Effector CD8-positive, alpha-beta T cell (primary cell): Measurements from ENCODE around the gene SARM1.
A peak's percentile ranks its signal among the peaks of the same experiment; 100 is the strongest.
"Not testable (repeated sequence)": the region's sequence is repeated elsewhere in the genome, so short reads cannot be mapped to it uniquely, and the experiment has no call there.

ENCODE experiments used
- DNase-seq: peaks from one replicate; lab custom pipeline; 2025; lab: John Stamatoyannopoulos, UW
- total RNA-seq, 4 experiments: gene quantifications; one replicate each; lab custom pipeline; 2026; lab: John Stamatoyannopoulos, UW

The SARM1 gene
- 42.6 to 70.7 (median 68.9) reads per million in 4 experiments for total RNA-seq

GRCh38 chr17:28371245-28372202 lies at the start of gene SARM1:
Gene SARM1, plus strand, starts transcription at chr17:28371694. Its CDS starts 339 bp downstream, at chr17:28372033.
- peak; percentile 72 for DNase-seq

DNA sequence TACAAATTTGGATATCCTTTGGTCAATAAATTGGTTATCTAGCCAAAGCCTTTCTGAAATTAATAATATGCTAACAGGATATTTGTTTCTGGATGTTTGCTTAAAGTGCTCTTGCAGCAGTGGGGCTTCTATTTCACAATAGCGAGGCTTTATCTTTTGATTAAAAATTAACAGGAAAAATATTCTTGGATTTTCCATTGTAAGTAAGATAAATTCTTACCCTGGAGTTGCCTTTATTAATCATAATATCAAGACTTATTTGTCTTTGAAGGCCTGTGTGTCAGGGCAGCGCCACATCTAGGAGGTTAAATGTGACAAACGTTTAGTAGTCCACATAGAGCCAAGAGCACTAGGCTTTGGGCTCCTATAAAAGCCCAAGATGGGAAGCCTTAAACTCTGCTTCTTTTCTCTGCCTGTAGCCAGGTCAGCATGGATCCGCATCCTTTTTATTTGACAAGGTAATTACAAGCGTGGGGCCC lies 47.2 kb upstream of the SARM1 start:
- no peak for DNase-seq

GRCh38 chr17:28324781-28325180 lies 46.7 kb upstream of the SARM1 start:
- DNase-seq: no peak

DNA sequence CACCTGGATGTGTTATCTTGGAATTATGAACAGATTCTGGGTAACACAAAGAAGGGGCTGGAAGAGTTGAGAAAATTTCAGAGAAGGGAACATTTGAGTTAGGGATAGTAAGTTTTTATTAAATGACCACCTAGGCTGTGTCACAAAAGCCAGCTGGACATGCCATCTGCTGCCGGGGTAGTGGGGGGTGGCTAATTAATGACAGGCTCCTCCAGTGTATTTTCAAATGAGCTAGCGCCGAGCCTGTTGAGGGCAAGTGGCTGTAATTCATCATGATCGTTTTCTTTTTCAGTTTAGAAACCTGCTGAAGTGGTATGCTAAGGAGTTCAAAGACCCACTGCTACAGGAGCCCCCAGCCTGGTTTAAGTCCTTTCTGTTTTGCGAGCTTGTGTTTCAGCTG lies 46.3 kb upstream of the SARM1 start:
- no peak for DNase-seq

- no peak for DNase-seq
These were observed 45.4 kb upstream of the SARM1 start for GRCh38 chr17:28326114-28326513.

GRCh38 chr17:28327031-28327607 lies 44.4 kb upstream of the SARM1 start:
- DNase-seq: no peak

DNA sequence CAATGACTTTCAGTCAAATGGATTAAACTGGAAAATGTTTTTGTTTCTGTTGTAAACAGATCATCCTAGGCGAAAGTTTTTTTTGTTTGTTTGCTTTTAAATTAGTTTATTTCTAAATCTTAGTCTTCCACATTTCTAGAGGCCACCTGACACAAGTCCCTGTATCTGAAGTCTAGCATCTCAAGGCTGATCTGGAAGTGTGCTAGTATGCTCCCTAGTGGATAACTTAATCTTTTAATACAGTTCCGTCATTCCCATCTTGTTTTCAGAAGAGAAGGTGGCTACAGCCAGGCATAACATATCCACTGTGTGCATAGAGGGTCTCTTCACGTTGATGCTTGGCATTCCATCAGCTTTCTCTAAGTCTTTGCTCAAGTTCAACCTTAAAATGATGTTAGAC lies 43.8 kb upstream of the SARM1 start:
- no peak for DNase-seq

DNA sequence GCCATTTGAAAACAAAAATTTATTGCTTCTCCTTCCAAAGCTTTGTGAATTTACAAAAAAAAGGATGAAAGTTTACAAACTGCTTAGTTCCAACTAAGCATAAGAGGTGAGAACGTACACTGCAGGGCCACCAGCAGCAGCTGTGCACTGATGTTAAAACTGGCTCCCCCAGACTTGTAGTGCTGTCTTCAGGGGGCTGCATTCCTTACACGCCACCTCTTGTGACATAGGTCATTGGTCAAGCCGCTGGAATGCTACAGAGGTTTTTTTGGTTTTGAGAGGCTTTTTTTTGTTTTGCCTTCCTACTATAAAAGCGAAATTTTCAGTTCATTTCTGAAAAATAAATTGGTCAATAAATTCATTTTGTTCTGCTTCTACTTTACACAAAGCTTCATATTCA lies 43.2 kb upstream of the SARM1 start:
- DNase-seq: no peak

GRCh38 chr17:28330671-28331070 lies 40.8 kb upstream of the SARM1 start:
- DNase-seq: no peak

DNA sequence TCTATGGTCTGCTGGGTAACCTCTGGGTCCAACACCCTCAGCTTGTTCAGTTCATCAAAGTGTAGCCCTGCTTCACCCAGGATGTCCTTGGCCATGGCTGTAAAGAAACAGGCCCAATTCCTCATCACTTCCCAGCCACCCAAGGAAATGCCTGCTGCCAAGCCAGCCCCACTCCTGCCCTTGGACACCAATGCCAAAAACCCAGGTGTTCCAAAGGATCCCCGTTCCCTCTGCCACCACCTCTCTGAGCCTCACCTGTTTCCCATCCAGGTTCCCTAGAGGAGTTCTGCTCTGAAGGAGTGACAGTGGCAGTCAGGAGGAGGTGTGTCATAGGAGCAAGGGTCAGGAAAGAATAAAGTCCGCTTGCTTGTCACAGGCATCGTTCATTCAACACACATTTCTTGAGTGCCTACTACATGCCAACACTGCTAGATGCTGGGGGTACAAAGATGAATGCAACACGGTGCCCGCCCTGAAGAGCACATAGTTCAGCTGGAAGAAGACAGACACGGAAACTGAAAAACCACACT lies 39.5 kb upstream of the SARM1 start:
- DNase-seq: no peak

GRCh38 chr17:28333083-28333746 lies 38.3 kb upstream of the SARM1 start:
- no peak for DNase-seq

- no peak for DNase-seq
These were observed 37.3 kb upstream of the SARM1 start for GRCh38 chr17:28334171-28334570.

DNA sequence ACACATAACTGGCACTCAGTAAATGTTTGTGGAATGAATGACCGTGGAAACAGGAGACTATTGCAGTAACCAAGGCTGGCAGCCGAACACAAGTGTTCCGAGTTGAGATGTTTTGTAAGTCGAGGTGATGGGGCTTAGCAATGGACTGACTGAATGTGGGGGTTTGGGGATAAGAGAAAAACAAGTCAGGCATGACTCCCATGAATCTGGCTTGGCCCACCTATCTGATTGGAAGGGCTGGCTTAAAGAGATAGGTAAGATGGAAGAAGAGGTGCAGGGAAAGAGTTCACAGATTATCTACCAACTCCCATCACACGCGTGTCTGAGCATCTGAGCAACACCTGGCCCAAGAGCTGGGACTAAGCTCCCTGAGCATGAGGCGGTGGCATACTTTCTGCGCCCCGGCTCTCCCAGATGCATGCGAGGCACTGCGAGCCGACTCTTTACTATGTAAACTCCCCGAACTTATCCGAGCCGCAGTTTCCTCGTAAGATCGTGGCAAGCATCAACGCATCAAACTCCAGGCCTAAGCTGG lies 36.8 kb upstream of the SARM1 start:
- DNase-seq: no peak

DNA sequence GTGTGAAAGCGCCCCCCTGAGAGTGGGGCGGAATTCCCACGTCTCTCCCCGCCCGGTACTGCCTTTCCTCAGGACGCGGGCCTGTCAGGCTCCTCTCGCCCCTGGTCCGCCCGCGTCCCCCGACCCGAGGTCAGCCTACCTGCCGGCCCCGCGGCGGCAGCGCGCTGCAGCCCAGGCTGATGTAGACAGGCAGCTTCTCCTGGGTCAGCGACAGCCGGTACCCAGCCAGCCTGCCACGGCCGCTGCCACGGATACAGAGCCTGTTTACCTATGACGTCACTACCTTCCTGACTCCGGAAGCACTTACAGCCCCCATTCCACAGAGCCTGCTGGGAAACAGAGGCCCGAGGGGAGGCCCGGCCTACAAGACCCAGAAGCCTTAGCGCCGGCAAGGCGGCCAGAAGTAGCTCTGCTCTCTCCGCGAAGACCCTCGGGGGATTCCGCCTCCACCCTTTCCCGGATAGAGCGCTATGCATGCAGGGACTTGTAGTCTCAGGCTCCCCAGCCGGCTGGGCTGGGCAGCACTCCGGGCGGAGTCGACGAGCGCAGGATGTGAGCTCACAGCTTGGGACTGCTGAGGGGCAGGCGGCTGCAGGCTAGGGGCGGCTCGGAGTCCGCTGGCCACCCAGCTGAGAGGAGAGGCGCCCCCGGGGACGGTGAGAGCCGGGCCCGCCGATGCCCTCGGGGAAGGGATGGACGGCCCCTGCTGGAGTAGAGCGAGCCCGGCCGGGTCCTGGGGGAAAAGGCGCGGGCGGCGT lies 36.1 kb upstream of the SARM1 start, which contains the start of the genes IFT20 and TNFAIP1:
IFT20 (minus strand) TSS at position 272 of the 758 bp plus-strand sequence. CDS start 3,487 bp downstream, outside the sequence.
TNFAIP1 (plus strand) TSS at position 561 of the 758 bp plus-strand sequence. CDS start 3,761 bp downstream, outside the sequence.
- peak; percentile 95 for DNase-seq

- DNase-seq: no peak
These were observed 35.3 kb upstream of the SARM1 start for GRCh38 chr17:28335959-28336871.

GRCh38 chr17:28338056-28338768 lies 33.3 kb upstream of the SARM1 start:
- no peak for DNase-seq

GRCh38 chr17:28338769-28339212 lies 32.7 kb upstream of the SARM1 start:
- not testable (repeated sequence) for DNase-seq

DNA sequence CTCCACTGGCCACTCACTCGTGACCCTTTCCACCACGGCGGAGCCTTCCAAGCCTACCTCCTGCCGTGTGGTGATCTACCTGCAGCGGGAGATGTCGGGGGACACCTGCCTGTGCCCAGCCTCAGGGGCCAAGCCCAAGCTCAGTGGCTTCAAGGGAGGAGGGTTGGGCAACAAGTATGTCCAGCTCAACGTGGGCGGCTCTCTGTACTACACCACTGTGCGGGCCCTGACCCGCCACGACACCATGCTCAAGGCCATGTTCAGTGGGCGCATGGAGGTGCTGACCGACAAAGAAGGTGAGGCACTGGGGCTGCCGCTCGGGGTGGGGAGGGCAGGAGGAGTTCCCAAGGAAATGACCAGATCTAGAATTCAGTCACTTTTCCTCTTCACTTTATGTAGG lies 32.1 kb upstream of the SARM1 start:
- no peak for DNase-seq

- DNase-seq: no peak
These were observed 31.1 kb upstream of the SARM1 start for GRCh38 chr17:28340374-28340773.
